ENCODE results near the gene RING1. TPM values are rescaled to one million over a fixed set of nuclear protein-coding genes. Genes with fewer than 3 reads are reported as not detected.

Gene RING1
- 10 to 100 TPM; 26.8 to 27.5 TPM for total RNA-seq

- Mint-ChIP-seq H3K36me3 (ENCODE audit: low read depth) (peaks cover 36% of the 10 kb centered on the region), H3K27me3 (no peaks in the 10 kb centered on the region), H3K9me3 (no peaks in the 10 kb centered on the region), H3K4me1 (ENCODE audit: low read depth) (peaks cover 63% of the 10 kb centered on the region), H3K4me3 (peak within 1 kb of the TSS; percentile 77), H3K27ac (peak within 1 kb of the TSS; percentile 94)
- ChIA-PET POLR2A (interaction anchor here (0.7 to 4.4 kb wide), 17 partner anchors 8 to 238 kb away, joined by 3 to 37 read pairs (median 5); partner anchors contain the start of genes B3GALT4, RPS18 and VPS52), CTCF (interaction anchor here (0.7 to 4.0 kb wide), 7 partner anchors 11 to 227 kb away, joined by 3 to 23 read pairs (median 4); no protein-coding TSS in a partner anchor)
- peak; percentile 89 for DNase-seq
- TF ChIP-seq CTCF (IDR thresholded peaks at IDR 0.05) = no peak
- intact Hi-C loops (cut with micrococcal nuclease) = no loop called here
- peak; percentile 24 for ATAC-seq
These were observed at the start of gene RING1 for GRCh38 chr6:33208091-33208967. TSS of gene RING1 (plus strand) at chr6:33208500. CDS start at chr6:33208823, 323 bp downstream.

DNA sequence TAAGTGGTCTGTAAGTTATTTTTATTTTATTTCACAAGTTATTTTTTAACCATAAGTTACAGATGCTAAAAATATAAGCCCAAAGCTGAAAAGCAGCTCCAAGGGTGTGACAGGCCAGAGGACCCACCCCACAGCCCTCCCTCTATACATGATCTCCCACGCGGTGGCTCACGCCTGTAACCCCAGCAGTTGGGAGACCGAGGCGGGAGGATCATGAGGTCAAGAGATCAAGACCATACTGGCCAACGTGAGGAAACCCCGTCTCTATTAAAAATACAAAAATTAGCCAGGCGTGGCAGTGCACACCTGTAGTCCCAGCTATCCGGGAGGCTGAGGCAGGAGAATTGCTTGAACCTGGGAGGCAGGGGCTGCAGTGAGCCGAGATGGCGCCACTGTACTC lies 48.2 kb upstream of the RING1 start:
- Mint-ChIP-seq H3K36me3 (ENCODE audit: low read depth) (no peaks in the 10 kb centered on the region), H3K9me3 (no peaks in the 10 kb centered on the region), H3K27ac (no peak overlapping the region), H3K4me1 (ENCODE audit: low read depth) (peaks cover 12% of the 10 kb centered on the region), H3K4me3 (no peak overlapping the region), H3K27me3 (peaks cover 3% of the 10 kb centered on the region)
- ChIA-PET CTCF (interaction anchor here (1.0 to 4.5 kb wide), 9 partner anchors 9 to 111 kb away, joined by 3 to 65 read pairs (median 5); partner anchors contain the start of gene VPS52), POLR2A (interaction anchor here (2.4 kb wide), 1 partner anchor 89 kb away, joined by 7 read pairs; no protein-coding TSS in a partner anchor)
- no peak for TF ChIP-seq CTCF (IDR thresholded peaks at IDR 0.05)
- intact Hi-C loops (cut with micrococcal nuclease) = loop anchor here (5.0 to 10.0 kb wide), 2 partner anchors 37 to 85 kb away; no protein-coding TSS in a partner anchor
- DNase-seq (no peak), ATAC-seq (no peak)

DNA sequence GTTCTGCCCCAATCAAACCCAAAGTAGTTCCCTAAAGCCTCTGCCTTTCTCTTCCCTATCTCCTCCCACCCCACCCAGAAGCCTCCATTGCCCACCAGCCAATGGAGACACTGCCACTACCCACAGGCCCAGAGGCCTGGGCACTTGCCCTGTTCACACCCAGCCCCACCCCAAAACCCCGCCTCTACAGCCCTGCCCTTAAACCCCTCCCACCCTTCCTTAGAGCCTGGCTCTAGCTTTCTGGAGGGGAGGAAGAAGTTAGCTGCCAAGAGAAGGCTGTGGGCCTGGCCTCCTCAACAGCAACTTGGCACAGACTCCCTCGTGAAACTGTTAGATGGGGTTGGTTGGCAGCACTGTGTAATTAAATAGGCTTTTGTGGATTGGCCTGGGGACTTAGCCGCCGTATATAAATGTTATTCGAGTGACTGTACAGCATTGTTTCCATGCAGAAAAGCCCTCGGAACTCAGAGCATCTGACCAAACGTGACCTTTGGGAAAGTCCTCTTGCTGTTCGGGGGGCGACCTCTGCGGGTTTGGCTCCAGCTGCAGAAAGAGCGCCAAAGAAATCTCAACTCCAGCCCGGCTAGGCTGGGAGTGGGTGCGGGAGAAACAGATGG lies 47.5 kb upstream of the RING1 start:
- POLR2A ChIA-PET = interaction anchor here (1.4 to 2.4 kb wide), 2 partner anchors 87 to 88 kb away, joined by 4 to 7 read pairs; no protein-coding TSS in a partner anchor
- ATAC-seq (no peak), DNase-seq (peak; percentile 26)
- no peaks in the 10 kb centered on the region for H3K9me3 Mint-ChIP-seq
- CTCF ChIA-PET = interaction anchor here (0.6 to 4.5 kb wide), 21 partner anchors 10 to 176 kb away, joined by 3 to 65 read pairs (median 4); no protein-coding TSS in a partner anchor
- H3K4me3 Mint-ChIP-seq = peak overlapping the region; percentile 72
- no peak overlapping the region for H3K27ac Mint-ChIP-seq
- no peak for TF ChIP-seq CTCF (IDR thresholded peaks at IDR 0.05)
- H3K36me3 Mint-ChIP-seq (ENCODE audit: low read depth) = no peaks in the 10 kb centered on the region
- H3K4me1 Mint-ChIP-seq (ENCODE audit: low read depth) = peaks cover 12% of the 10 kb centered on the region
- intact Hi-C loops (cut with micrococcal nuclease) = loop anchor here (5.0 to 10.0 kb wide), 2 partner anchors 36 to 84 kb away; no protein-coding TSS in a partner anchor
- peaks cover 3% of the 10 kb centered on the region for H3K27me3 Mint-ChIP-seq

- POLR2A ChIA-PET = interaction anchor here (0.8 to 1.4 kb wide), 3 partner anchors 38 to 114 kb away, joined by 3 to 4 read pairs (median 3); partner anchors contain the start of genes RXRB and SLC39A7
- ATAC-seq (peak; percentile 97), DNase-seq (peak; percentile 83)
- Mint-ChIP-seq H3K36me3 (ENCODE audit: low read depth) (no peaks in the 10 kb centered on the region), H3K9me3 (no peaks in the 10 kb centered on the region), H3K27ac (peak overlapping the region; percentile 78), H3K27me3 (peaks cover 2% of the 10 kb centered on the region), H3K4me1 (ENCODE audit: low read depth) (peaks cover 12% of the 10 kb centered on the region), H3K4me3 (peak overlapping the region; percentile 72)
- CTCF ChIA-PET = interaction anchor here (0.6 to 4.5 kb wide), 24 partner anchors 9 to 177 kb away, joined by 3 to 65 read pairs (median 4); no protein-coding TSS in a partner anchor
- intact Hi-C loops (cut with micrococcal nuclease) = loop anchor here (5.0 to 10.0 kb wide), 2 partner anchors 36 to 83 kb away; no protein-coding TSS in a partner anchor
- TF ChIP-seq CTCF (IDR thresholded peaks at IDR 0.05) = peak; percentile 96
These were observed 46.7 kb upstream of the RING1 start for GRCh38 chr6:33161354-33162331.

Data from activated CD8-positive, alpha-beta T cell treated with anti-CD3 and anti-CD28 coated beads for 36 hours (primary cell).